ENCODE data around the gene MAML3. TPM values are rescaled to one million over a fixed set of nuclear protein-coding genes. Genes with fewer than 3 reads are reported as not detected.
A peak's percentile ranks its signal among the peaks of the same experiment; 100 is the strongest.

The MAML3 gene
- total RNA-seq, 1 donor from 2014 or later: 24.8 TPM

DNA sequence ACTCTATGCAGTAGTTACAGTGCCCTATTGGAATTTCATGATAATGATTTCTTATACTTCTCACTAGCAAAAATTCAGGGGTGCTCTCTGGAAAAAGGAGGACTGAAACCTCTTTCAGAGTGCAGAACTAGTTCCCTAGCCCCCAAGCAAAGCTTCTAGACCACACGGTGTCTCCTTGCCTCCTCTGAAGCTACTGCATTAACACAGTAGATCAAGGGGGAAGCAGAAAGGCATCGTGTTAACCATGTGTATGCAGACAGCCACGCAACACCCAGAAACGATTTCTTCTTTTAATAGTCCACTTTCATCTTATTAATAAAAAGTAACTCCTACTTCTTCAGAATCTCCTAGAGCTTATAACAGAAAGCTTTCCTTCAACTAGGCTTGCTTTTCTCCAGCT, 44.7 kb downstream of the MAML3 start:
- Mint-ChIP-seq H3K9me3 (no peaks in the 10 kb centered on the region), H3K4me3 (no peak overlapping the region), H3K4me1 (peaks cover 9% of the 10 kb centered on the region), H3K36me3 (no peaks in the 10 kb centered on the region), H3K27ac (no peak overlapping the region), H3K27me3 (ENCODE audit: low read depth) (no peaks in the 10 kb centered on the region)
- no peak for TF ChIP-seq CTCF (IDR thresholded peaks at IDR 0.05; ENCODE audit: unreplicated experiment)
- DNase-seq (ENCODE audit: low spot score in 2 of 2, unreplicated experiment in 2 of 2): no peak

DNA sequence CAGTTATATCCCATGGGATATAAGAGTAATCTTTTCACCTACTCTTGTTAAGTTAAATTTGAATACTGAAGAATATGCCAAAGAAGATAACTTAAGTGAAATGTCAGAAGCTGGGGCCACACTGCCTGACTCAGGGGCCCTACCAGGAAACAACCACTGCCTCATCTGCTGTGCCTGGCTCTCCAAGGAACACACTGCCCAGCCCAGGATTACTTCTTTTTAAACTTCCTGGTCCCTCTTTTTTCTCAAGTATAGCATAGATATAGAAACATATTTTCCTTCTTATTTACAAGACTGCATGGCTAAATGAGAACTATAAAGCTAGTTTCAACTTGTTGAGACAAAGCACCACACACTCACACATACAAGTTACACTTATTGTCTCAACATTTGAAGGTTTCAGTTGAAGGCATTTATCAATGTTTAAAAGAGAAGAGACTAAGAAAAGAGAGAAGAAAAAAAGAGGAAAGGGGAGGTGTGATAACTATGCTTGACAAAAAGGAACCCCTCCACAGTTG, 45.2 kb downstream of the MAML3 start:
- Mint-ChIP-seq H3K36me3 (no peaks in the 10 kb centered on the region), H3K4me3 (no peak overlapping the region), H3K27ac (peak overlapping the region; percentile 26), H3K9me3 (no peaks in the 10 kb centered on the region), H3K4me1 (peaks cover 9% of the 10 kb centered on the region), H3K27me3 (ENCODE audit: low read depth) (no peaks in the 10 kb centered on the region)
- no peak for DNase-seq (ENCODE audit: low spot score in 2 of 2, unreplicated experiment in 2 of 2)
- no peak for TF ChIP-seq CTCF (IDR thresholded peaks at IDR 0.05; ENCODE audit: unreplicated experiment)

DNA sequence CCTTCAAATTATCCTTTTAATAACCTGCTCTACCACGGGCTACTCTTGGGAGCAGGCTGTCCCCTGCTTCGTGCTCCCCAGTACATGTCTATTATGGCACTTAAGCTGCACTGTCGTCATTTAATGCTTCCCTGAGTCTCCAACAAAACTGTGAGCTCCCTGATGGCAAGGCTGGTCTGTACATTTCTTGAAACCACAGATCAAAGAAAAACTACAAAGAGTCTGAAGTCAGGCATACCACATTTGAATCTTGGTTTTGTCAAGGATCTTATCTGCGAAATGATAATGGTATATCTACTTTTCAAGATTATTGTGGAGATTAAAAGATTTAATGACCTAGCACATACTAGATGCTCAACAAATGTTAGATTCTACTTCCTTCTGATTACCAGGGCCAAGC, 45.7 kb downstream of the MAML3 start:
- Mint-ChIP-seq H3K27me3 (ENCODE audit: low read depth) (no peaks in the 10 kb centered on the region), H3K4me1 (peaks cover 9% of the 10 kb centered on the region), H3K4me3 (no peak overlapping the region), H3K27ac (no peak overlapping the region), H3K36me3 (no peaks in the 10 kb centered on the region), H3K9me3 (no peaks in the 10 kb centered on the region)
- DNase-seq (ENCODE audit: low spot score in 2 of 2, unreplicated experiment in 2 of 2): no peak
- no peak for TF ChIP-seq CTCF (IDR thresholded peaks at IDR 0.05; ENCODE audit: unreplicated experiment)

GRCh38 chr4:140106289-140106844, 47.6 kb downstream of the MAML3 start:
- DNase-seq (ENCODE audit: low spot score in 2 of 2, unreplicated experiment in 2 of 2): no peak
- H3K9me3 Mint-ChIP-seq: peaks cover 4% of the 10 kb centered on the region
- no peak overlapping the region for H3K27ac Mint-ChIP-seq
- H3K4me1 Mint-ChIP-seq: peaks cover 9% of the 10 kb centered on the region
- peaks cover 4% of the 10 kb centered on the region for H3K36me3 Mint-ChIP-seq
- no peaks in the 10 kb centered on the region for H3K27me3 Mint-ChIP-seq (ENCODE audit: low read depth)
- H3K4me3 Mint-ChIP-seq: no peak overlapping the region
- TF ChIP-seq CTCF (IDR thresholded peaks at IDR 0.05; ENCODE audit: unreplicated experiment): no peak

DNA sequence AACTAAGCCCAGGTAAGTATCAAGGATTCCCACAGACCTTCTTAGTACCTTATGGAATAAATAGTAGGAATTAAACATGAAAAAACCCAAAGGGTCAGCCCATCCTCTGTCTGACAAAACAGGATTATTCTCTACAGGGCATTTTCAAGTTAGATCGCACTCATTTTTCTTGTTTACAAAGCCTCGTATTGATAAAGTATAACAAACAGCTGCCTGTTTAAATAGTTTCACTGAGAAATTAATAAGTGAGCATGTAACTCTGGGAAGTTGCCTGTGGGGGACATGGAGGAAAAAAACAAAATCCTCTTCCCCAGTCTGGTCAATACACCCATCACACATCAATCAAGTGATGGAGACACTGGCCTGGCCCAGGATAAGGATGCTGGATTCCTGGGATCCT, 48.5 kb downstream of the MAML3 start:
- Mint-ChIP-seq H3K27me3 (ENCODE audit: low read depth) (no peaks in the 10 kb centered on the region), H3K4me1 (peaks cover 9% of the 10 kb centered on the region), H3K36me3 (peaks cover 4% of the 10 kb centered on the region), H3K27ac (no peak overlapping the region), H3K9me3 (peaks cover 4% of the 10 kb centered on the region), H3K4me3 (no peak overlapping the region)
- no peak for DNase-seq (ENCODE audit: low spot score in 2 of 2, unreplicated experiment in 2 of 2)
- no peak for TF ChIP-seq CTCF (IDR thresholded peaks at IDR 0.05; ENCODE audit: unreplicated experiment)

DNA sequence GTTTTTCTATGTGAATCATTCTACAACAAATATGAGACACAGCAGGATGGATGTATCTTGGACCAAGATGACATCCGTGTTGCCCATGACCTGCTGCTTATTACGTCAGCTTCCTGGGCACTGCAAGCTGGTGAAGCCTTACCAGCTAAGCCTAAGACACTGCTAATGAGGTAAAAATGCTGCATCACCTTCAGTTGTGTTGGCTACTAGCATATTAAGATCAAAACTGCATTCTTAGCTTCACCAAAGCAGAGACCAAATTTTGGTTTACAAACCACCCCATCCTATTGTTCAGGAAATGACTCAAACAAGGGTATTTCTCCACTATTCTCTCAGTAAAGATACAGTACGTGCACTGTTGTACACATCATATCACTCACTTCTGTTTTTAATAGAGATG, 50.3 kb downstream of the MAML3 start:
- Mint-ChIP-seq H3K9me3 (peaks cover 4% of the 10 kb centered on the region), H3K27ac (no peak overlapping the region), H3K4me1 (peaks cover 18% of the 10 kb centered on the region), H3K27me3 (ENCODE audit: low read depth) (no peaks in the 10 kb centered on the region), H3K4me3 (no peak overlapping the region), H3K36me3 (peaks cover 4% of the 10 kb centered on the region)
- DNase-seq (ENCODE audit: low spot score in 2 of 2, unreplicated experiment in 2 of 2): no peak
- no peak for TF ChIP-seq CTCF (IDR thresholded peaks at IDR 0.05; ENCODE audit: unreplicated experiment)

All from mesothelial cell of epicardium (in vitro differentiated cells).